ENCODE data around the gene ATXN1.

ATXN1 gene

DNA sequence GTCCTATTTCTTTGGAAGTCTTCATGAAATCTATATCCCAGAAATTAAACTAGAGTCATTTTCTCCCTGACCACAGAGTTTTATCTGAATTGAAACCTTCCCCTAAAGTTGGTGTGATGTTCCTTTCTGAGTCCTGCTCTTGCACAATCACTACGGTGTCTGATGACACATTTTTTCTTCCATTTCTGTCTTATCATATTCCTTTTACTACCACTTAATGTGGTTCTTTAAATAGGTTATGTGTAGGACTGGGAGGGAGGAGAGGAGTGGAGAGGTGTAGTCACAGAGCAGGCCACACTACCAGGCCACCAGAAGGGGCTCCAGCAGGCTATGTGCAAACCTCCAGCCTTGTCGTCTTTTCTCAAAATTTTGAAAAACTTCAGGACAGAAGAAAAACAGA, 39.7 kb upstream of the ATXN1 start:
- Histone ChIP-seq H3K9me3 (ENCODE audit: insufficient read depth, low read depth, low read length) (no peaks in the 10 kb centered on the region), H3K9ac (ENCODE audit: low read depth, low read length, poor library complexity, severe bottlenecking) (no peak overlapping the region), H3K27me3 (ENCODE audit: insufficient read depth, low read length, poor library complexity, severe bottlenecking) (no peaks in the 10 kb centered on the region), H3K79me2 (ENCODE audit: insufficient read depth, low read length) (no peaks in the 10 kb centered on the region), H3K9me2 (replicated peaks; ENCODE audit: low read depth, low read length) (no peaks in the 10 kb centered on the region), H3K4me1 (ENCODE audit: insufficient read depth, low read length, poor library complexity, severe bottlenecking) (peaks cover 20% of the 10 kb centered on the region), H3K4me2 (ENCODE audit: low read depth, low read length, poor library complexity, severe bottlenecking) (no peak overlapping the region), H3F3A (ENCODE audit: low read depth) (no peaks in the 10 kb centered on the region), H2AFZ (ENCODE audit: low read length) (peak overlapping the region; percentile 41; the same call in 1 of the 2 replicates), H4K20me1 (ENCODE audit: insufficient read depth, low read length, poor library complexity, severe bottlenecking) (no peaks in the 10 kb centered on the region), H3K36me3 (ENCODE audit: insufficient read depth, low read length) (no peaks in the 10 kb centered on the region), H3K4me3 (ENCODE audit: low read length, poor library complexity, severe bottlenecking) (no peak overlapping the region)
- TF ChIP-seq EZH2phosphoT487 (IDR thresholded peaks at IDR 0.05; ENCODE audit: borderline replicate concordance): no peak
- TF ChIP-seq, protein P1, sequence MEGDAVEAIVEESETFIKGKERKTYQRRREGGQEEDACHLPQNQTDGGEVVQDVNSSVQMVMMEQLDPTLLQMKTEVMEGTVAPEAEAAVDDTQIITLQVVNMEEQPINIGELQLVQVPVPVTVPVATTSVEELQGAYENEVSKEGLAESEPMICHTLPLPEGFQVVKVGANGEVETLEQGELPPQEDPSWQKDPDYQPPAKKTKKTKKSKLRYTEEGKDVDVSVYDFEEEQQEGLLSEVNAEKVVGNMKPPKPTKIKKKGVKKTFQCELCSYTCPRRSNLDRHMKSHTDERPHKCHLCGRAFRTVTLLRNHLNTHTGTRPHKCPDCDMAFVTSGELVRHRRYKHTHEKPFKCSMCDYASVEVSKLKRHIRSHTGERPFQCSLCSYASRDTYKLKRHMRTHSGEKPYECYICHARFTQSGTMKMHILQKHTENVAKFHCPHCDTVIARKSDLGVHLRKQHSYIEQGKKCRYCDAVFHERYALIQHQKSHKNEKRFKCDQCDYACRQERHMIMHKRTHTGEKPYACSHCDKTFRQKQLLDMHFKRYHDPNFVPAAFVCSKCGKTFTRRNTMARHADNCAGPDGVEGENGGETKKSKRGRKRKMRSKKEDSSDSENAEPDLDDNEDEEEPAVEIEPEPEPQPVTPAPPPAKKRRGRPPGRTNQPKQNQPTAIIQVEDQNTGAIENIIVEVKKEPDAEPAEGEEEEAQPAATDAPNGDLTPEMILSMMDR (conservative IDR thresholded peaks at IDR 0.05; ENCODE audit: low read length): peak; percentile 31; the same call in 1 of the 2 replicates

DNA sequence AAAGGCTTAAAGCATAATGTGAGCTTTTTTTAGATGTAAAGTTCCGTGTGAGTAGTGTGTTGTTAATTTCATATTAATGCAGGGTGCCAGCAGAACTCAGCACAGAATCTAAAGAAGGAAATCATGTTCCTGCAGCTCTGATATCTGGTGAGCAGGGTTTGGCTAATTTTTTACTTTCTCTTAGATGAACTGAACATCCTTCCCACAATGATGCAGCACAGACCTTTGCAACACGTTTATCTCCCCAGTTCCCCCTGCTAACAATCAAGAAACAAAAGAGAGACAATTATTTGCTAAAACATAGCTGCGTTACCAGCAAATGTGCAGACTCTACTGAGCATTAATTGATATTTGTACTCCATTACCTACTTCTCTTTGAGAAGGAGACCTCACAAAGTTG, 39.1 kb upstream of the ATXN1 start:
- peaks cover 18% of the 10 kb centered on the region for H3K4me1 ChIP-seq (ENCODE audit: insufficient read depth, low read length, poor library complexity, severe bottlenecking)
- H3K27me3 ChIP-seq (ENCODE audit: insufficient read depth, low read length, poor library complexity, severe bottlenecking): no peaks in the 10 kb centered on the region
- H3K9ac ChIP-seq (ENCODE audit: low read depth, low read length, poor library complexity, severe bottlenecking): no peak overlapping the region
- H3K36me3 ChIP-seq (ENCODE audit: insufficient read depth, low read length): no peaks in the 10 kb centered on the region
- H3K4me2 ChIP-seq (ENCODE audit: low read depth, low read length, poor library complexity, severe bottlenecking): no peak overlapping the region
- H3F3A ChIP-seq (ENCODE audit: low read depth): no peaks in the 10 kb centered on the region
- no peaks in the 10 kb centered on the region for H4K20me1 ChIP-seq (ENCODE audit: insufficient read depth, low read length, poor library complexity, severe bottlenecking)
- peak overlapping the region; percentile 24; the same call in 1 of the 2 replicates for H2AFZ ChIP-seq (ENCODE audit: low read length)
- no peaks in the 10 kb centered on the region for H3K9me2 ChIP-seq (replicated peaks; ENCODE audit: low read depth, low read length)
- no peak overlapping the region for H3K4me3 ChIP-seq (ENCODE audit: low read length, poor library complexity, severe bottlenecking)
- H3K79me2 ChIP-seq (ENCODE audit: insufficient read depth, low read length): no peaks in the 10 kb centered on the region
- H3K9me3 ChIP-seq (ENCODE audit: insufficient read depth, low read depth, low read length): no peaks in the 10 kb centered on the region
- TF ChIP-seq EZH2phosphoT487 (IDR thresholded peaks at IDR 0.05; ENCODE audit: borderline replicate concordance): no peak
- TF ChIP-seq, protein P1 (conservative IDR thresholded peaks at IDR 0.05; ENCODE audit: low read length): no peak

DNA sequence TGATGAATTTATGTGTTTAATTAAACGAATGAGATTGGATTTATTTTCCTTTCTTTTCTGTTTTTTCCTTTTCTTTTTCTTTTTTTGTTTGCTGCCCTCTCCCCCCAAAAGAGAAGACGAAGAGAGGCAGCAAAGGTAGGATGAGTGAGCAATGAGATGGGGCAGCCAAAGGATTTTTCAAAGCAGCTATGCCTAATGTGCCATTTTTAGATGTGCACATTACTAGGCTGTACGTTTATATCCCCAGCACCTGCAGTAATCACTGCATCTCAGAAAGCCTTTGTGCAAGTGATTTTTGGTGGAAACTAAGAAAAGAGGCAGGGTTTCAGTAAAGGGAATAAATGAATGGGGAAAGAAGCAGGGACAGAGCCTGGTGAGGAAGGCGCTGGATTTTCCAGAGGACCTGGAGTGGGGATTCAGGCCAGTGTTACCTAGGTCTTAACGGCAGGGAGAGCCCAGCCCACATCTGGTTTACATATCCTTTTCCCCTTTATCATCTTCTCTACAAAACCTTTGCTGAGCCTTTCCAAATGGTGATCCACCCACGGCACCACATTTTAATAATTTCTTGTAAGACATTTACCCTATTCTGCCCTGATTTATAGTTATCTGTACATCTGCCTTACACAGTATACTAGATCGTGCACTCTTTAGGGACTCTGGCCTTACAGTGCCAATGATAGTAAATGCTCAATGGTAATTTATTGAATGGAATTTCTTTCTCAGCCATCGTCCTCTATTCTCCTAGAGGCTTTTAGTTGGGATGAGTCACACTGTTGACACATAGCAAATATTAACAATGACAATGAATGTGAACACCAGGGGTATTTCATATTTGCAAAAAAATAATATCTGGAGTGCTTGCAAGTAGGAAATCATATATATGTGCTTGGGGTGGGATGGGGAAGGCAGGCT, 38.3 kb upstream of the ATXN1 start:
- Histone ChIP-seq H3K4me1 (ENCODE audit: insufficient read depth, low read length, poor library complexity, severe bottlenecking) (peaks cover 10% of the 10 kb centered on the region), H3K4me3 (ENCODE audit: low read length, poor library complexity, severe bottlenecking) (no peak overlapping the region), H3K9me2 (replicated peaks; ENCODE audit: low read depth, low read length) (no peaks in the 10 kb centered on the region), H3F3A (ENCODE audit: low read depth) (no peaks in the 10 kb centered on the region), H2AFZ (ENCODE audit: low read length) (no peak overlapping the region), H4K20me1 (ENCODE audit: insufficient read depth, low read length, poor library complexity, severe bottlenecking) (no peaks in the 10 kb centered on the region), H3K27me3 (ENCODE audit: insufficient read depth, low read length, poor library complexity, severe bottlenecking) (no peaks in the 10 kb centered on the region), H3K9me3 (ENCODE audit: insufficient read depth, low read depth, low read length) (no peaks in the 10 kb centered on the region), H3K4me2 (ENCODE audit: low read depth, low read length, poor library complexity, severe bottlenecking) (no peak overlapping the region), H3K79me2 (ENCODE audit: insufficient read depth, low read length) (no peaks in the 10 kb centered on the region), H3K9ac (ENCODE audit: low read depth, low read length, poor library complexity, severe bottlenecking) (no peak overlapping the region), H3K36me3 (ENCODE audit: insufficient read depth, low read length) (no peaks in the 10 kb centered on the region)
- TF ChIP-seq, protein P1 (conservative IDR thresholded peaks at IDR 0.05; ENCODE audit: low read length): no peak
- TF ChIP-seq EZH2phosphoT487 (IDR thresholded peaks at IDR 0.05; ENCODE audit: borderline replicate concordance): no peak

Measured in Loucy (cell line).